GM19025 (cell line): Measurements from ENCODE around the gene LOXHD1.

Experiments
- ATAC-seq: cut with Tn5 transposase; IDR thresholded peaks from one replicate; pipeline ENCODE4 v1.9.1; 2021; ENCODE audit warnings: mild to moderate bottlenecking, low read depth, moderate library complexity; ENCODE audit not compliant: unreplicated experiment

Gene LOXHD1

GRCh38 chr18:46554406-46555080 lies 102.5 kb downstream of the LOXHD1 start:
- no peak for ATAC-seq

DNA sequence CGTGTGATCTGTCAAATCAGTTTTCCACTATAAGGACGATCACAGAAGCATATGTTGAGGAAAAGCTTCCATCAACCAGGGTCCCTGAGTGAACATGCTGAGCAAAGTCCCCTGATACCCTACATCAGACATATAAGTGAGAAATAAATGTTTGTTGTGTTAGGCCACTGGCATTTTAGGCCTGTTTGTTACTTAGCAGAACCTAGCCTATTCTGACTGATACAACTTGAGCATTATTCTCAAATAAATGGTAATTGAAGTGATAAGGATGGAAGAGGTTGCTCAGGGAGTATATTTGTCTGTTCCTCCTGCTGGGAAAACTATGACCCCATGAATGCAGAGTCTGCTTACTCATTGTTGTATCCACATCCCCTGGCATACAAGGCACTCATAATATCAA lies 106.4 kb downstream of the LOXHD1 start:
- no peak for ATAC-seq

GRCh38 chr18:46547520-46547919 lies 109.5 kb downstream of the LOXHD1 start:
- no peak for ATAC-seq

- no peak for ATAC-seq
Measured at GRCh38 chr18:46546111-46546640, 110.8 kb downstream of the LOXHD1 start.

GRCh38 chr18:46542545-46542944 lies 114.5 kb downstream of the LOXHD1 start:
- ATAC-seq, result no peak

DNA sequence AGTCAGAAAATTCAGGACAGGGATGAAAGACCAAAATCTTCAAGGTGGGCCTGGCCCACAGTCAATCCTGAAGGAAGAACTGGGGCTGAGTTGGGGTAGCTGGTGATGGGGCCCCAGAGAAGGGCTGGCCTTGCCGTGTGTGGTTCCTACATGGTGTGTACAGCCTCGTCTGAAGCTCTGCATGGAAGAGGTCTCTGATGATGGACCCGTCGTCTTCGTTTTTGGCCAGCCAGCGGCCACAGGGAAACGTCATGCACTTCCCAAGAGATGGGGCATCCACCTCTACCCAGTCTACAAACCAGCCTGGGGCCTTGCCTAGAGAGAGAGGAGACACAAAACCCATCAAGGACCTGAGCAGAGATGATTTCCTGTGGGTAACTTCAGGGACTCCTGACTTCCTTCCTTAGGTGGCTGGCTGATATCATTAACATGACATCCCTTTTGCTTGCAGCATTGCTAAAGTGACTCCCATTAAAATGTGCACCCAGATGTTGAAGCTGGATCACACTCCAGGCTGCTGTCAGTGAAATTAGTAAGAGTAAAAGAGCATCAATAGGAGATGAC lies 115.3 kb downstream of the LOXHD1 start:
- no peak for ATAC-seq

DNA sequence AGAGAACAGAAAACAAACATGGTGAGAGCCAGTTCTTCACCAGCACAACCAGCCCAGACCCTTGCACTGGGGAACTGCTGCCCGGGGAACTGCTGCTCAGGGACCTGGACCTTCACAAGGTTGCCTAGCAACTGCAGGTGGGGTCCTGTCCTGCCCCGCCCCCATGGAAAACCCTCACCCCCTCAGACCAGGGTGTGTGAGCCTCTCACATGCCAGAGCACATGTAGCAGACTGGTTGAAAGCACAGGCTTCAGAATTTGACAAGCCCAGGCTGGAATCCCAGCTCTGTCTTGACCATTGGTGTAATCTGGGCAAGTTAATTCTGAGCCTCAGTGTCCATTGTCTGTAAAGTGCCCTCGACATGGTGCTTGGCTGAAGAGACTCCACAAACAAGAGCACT lies 118.6 kb downstream of the LOXHD1 start:
- ATAC-seq, result no peak

DNA sequence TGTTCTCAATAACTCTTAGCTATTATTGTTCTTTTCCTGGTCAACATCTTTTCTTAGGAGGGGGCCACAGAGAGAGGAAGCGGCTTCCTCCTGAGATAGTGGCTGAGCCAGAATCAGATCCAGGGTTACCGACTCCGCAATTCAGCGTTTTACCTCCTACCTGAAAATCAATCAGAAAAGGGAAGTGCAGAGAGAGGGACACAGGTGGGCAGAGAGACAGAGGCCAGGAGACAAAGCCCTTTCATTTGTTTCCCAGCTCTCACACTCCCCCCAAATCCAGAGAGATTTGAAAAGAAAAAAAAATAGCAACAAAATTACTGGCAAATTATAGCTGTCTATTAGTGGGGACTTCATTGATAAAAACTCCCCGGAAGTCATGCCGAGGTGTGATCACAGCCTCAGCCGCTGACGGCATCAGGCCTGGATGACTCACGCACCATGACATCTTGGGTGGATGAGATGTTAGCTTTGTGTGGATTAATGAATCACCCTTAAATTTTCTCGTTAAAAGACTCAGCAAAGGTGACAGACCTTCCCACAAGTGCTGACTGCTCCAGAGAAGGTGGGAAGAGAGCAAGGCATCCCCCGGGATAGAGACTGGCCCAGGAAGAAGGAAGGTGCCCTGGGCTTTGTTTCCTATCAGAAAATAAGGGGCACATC lies 120.7 kb downstream of the LOXHD1 start:
- no peak for ATAC-seq

- no peak for ATAC-seq
Measured at GRCh38 chr18:46531482-46531881, 125.5 kb downstream of the LOXHD1 start.

DNA sequence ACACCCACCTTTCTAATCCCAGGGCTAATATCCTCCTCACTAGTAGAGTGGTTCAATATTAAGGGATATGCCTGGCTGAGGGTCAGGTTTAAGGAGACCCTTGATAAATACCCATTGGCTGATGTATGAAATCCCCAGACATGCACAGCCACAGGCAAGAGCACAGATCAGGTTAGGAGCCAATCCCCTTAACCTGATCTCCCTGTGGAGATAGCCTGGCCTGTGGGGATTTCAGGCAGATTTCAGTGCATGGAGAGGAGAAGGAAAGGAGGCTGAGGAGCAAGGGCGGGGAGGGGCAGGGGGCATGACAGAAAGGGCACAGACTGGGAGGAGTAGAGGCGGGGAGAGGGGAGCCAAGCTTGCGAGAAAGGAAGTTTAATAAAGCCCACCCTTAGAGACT lies 129.0 kb downstream of the LOXHD1 start:
- ATAC-seq, result no peak

GRCh38 chr18:46519870-46520269 lies 137.2 kb downstream of the LOXHD1 start:
- no peak for ATAC-seq

GRCh38 chr18:46518438-46518837 lies 138.6 kb downstream of the LOXHD1 start:
- no peak for ATAC-seq

DNA sequence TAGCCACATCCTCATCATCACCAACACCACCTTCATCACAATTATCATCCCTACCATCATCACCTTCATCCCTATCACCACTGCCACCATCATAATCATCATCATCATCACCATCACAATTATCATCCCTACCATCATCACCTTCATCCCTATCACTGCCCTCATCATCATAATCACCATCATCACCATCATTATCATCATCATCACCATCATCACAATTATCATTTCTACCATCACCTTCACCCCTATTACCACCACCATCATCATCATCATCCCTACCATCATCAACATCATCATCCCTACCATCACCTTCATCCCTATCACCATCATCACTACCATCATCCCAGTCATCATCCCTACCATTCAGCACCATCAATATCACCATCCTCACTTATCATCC lies 140.5 kb downstream of the LOXHD1 start:
- ATAC-seq, result no peak

DNA sequence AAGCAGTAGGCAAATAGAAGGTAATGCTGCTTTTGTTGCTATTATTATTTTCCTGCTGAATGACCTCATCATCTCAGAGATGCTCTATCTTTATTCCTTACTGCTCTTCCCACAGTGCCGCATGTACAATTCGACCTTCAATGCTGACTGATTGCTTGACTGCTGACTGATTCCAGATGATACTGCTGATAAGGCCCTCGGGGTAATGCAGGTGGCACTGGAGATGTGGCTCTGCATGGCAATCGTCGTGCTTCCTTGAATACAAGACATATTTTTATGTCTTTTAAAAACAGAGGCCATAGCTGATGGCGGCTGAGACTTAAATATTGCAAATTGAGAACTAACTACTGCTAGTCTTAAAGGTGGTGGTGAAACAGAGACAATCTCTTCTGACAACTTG lies 146.6 kb downstream of the LOXHD1 start:
- no peak for ATAC-seq

DNA sequence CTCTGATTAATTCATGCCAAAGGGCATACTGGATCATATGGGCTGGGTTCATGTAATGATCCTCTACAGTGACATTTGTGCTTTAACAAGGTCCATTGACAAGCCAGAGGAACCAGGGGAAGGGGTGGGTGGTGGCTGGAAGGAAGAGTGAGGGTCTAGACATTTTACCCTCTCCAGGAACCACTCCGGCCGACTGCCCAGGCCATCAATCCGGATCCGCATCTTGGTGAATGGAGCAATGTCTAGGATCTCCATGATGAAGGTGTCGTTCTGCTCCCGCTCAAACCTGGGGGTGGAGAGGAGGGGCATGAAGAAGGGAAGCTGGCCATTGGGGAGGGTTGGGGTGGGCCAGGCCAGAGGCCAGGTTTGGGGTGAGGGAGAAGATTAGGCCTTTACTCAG lies 147.5 kb downstream of the LOXHD1 start:
- ATAC-seq, result no peak

GRCh38 chr18:46506974-46507586 lies 149.9 kb downstream of the LOXHD1 start:
- no peak for ATAC-seq

GRCh38 chr18:46502444-46502843 lies 154.6 kb downstream of the LOXHD1 start:
- ATAC-seq, result no peak

GRCh38 chr18:46497129-46497528 lies 159.9 kb downstream of the LOXHD1 start:
- no peak for ATAC-seq

GRCh38 chr18:46488471-46489213 lies 168.4 kb downstream of the LOXHD1 start:
- ATAC-seq, result no peak

- no peak for ATAC-seq
Measured at GRCh38 chr18:46485675-46486194, 171.3 kb downstream of the LOXHD1 start.
